GM12878 (cell line): ENCODE results near the gene DCTPP1. TPM values are rescaled to one million over a fixed set of nuclear protein-coding genes. Genes with fewer than 3 reads are reported as not detected.

Experiments
- CEBPB ChIP-seq, 2 experiments: fragments of 150-350 bp in 1 of 2; IDR thresholded peaks; 2 replicates each; pipeline ENCODE4 v1.6.1; 2012 to 2014; ENCODE audit warnings: low read depth in 2 of 2, low read length in 2 of 2, borderline replicate concordance in 1 of 2, inconsistent platforms in 1 of 2
- DPF2 ChIP-seq: fragments of 450-650 bp; IDR thresholded peaks from 2 replicates; pipeline ENCODE4 v1.6.1; 2017; ENCODE audit warnings: mild to moderate bottlenecking
- EGR1 ChIP-seq, 2 experiments: IDR thresholded peaks; 1 replicate in 1 of 2; 2 replicates in 1 of 2; pipeline ENCODE4 v1.6.1; 2011 to 2012; ENCODE audit warnings: low read depth in 2 of 2, low read length in 2 of 2, borderline replicate concordance in 1 of 2, mild to moderate bottlenecking in 1 of 2, moderate library complexity in 1 of 2
- EP300 ChIP-seq, 2 experiments: fragments of 150-350 bp in 1 of 2; IDR thresholded peaks; 2 replicates each; pipeline ENCODE4 v1.6.1; 2011 to 2012; ENCODE audit warnings: low read depth in 2 of 2, low read length in 2 of 2, borderline replicate concordance in 1 of 2, improper control_type of control experiment in 1 of 2, inconsistent platforms in 1 of 2; ENCODE audit not compliant: control insufficient read depth in 1 of 2
- HCFC1 ChIP-seq: fragments of 150-350 bp; IDR thresholded peaks from 2 replicates; pipeline ENCODE4 v1.6.1; 2014; ENCODE audit warnings: low read length
- HDAC2 ChIP-seq: fragments of 200-600 bp; sonication (generic); IDR thresholded peaks from 2 replicates; pipeline ENCODE4 v1.6.1; 2017
- IRF4 ChIP-seq: IDR thresholded peaks from 2 replicates; pipeline ENCODE4 v1.6.1; 2011; ENCODE audit warnings: low read depth, low read length
- MTA3 ChIP-seq: IDR thresholded peaks from 2 replicates; pipeline ENCODE4 v1.6.1; 2012; ENCODE audit warnings: low read length, inconsistent platforms, borderline replicate concordance
- NR2C2 ChIP-seq: IDR thresholded peaks from 2 replicates; pipeline ENCODE4 v1.6.1; 2011; ENCODE audit warnings: borderline replicate concordance, low read depth; ENCODE audit not compliant: control insufficient read depth, insufficient read length
- POLR2A ChIP-seq: IDR thresholded peaks from 2 replicates; pipeline ENCODE4 v1.6.1; 2011; ENCODE audit warnings: low read depth, mild to moderate bottlenecking, low read length
- POLR2AphosphoS5 ChIP-seq: IDR thresholded peaks from 2 replicates; pipeline ENCODE4 v1.6.1; 2011; ENCODE audit warnings: mild to moderate bottlenecking, low read length, inconsistent platforms
- RCOR1 ChIP-seq: conservative IDR thresholded peaks from 2 replicates; pipeline ENCODE4 v1.6.1; 2012; ENCODE audit warnings: low read depth, low read length, improper control_type of control experiment
- SPI1 ChIP-seq: IDR thresholded peaks from 2 replicates; pipeline ENCODE4 v1.6.1; 2011; ENCODE audit warnings: low read depth, mild to moderate bottlenecking, low read length, moderate library complexity, borderline replicate concordance; ENCODE audit not compliant: insufficient read depth
- TARDBP ChIP-seq: IDR thresholded peaks from 2 replicates; pipeline ENCODE4 v1.6.1; 2016; ENCODE audit warnings: borderline replicate concordance
- ZNF274 ChIP-seq: IDR thresholded peaks from one replicate; pipeline ENCODE4 v1.8.0; 2011; ENCODE audit not compliant: insufficient read length, insufficient read depth
- polyA plus RNA-seq, 11 experiments: library from polyadenylated mRNA; depleted of rRNA in 4 of 11; unstranded in 6 of 11; stranded (reverse) in 5 of 11; fragments of >200 nt; fragmentation: Nextera tagmentation in 4 of 11; fragmentation: Illumina TruSeq in 1 of 11; extraction: Ambion mirVana in 4 of 11; extraction: Trizol in 1 of 11; gene quantifications; 1 replicate in 1 of 11; 2 replicates in 10 of 11; pipeline versions ENCODE4 v1.2.1 to v1.2.3, GENCODE V29; 2011 to 2016; ENCODE audit warnings: inconsistent platforms in 2 of 11, missing spikeins in 2 of 11, low read depth in 1 of 11
- total RNA-seq, 4 experiments: library from RNA; depleted of rRNA in 3 of 4; stranded (reverse); fragments of >200 nt in 3 of 4; fragmentation: Illumina TruSeq in 1 of 4; extraction: Trizol in 1 of 4; gene quantifications; 2 replicates each; pipeline versions ENCODE4 v1.2.1 to v1.2.3, GENCODE V29; 2013 to 2021
- TF ChIP-seq, protein P1 (sequence below): fragments of 450-650 bp; IDR thresholded peaks from 2 replicates; pipeline ENCODE4 v1.6.1; 2017; ENCODE audit warnings: mild to moderate bottlenecking, moderate library complexity
- TF ChIP-seq, protein P2 (sequence below): IDR thresholded peaks from 2 replicates; pipeline ENCODE4 v1.6.1; 2012; ENCODE audit warnings: low read depth, low read length, improper control_type of control experiment
- TF ChIP-seq, protein P3 (sequence below): fragments of 150-350 bp; IDR thresholded peaks from 2 replicates; pipeline ENCODE4 v1.6.1; 2016; ENCODE audit warnings: low read depth, low read length
- TF ChIP-seq, protein P4 (sequence below): fragments of 450-650 bp; IDR thresholded peaks from 2 replicates; pipeline ENCODE4 v1.6.1; 2017; ENCODE audit warnings: mild to moderate bottlenecking, low read depth, inconsistent platforms; ENCODE audit not compliant: poor library complexity, severe bottlenecking

Gene DCTPP1
- total and polyA plus RNA-seq, 10 of the 15 experiments (the other 5 are each of a cell fraction or from before 2014, with no cell fraction given) = 72.1 to 266 (median 157) TPM

DNA sequence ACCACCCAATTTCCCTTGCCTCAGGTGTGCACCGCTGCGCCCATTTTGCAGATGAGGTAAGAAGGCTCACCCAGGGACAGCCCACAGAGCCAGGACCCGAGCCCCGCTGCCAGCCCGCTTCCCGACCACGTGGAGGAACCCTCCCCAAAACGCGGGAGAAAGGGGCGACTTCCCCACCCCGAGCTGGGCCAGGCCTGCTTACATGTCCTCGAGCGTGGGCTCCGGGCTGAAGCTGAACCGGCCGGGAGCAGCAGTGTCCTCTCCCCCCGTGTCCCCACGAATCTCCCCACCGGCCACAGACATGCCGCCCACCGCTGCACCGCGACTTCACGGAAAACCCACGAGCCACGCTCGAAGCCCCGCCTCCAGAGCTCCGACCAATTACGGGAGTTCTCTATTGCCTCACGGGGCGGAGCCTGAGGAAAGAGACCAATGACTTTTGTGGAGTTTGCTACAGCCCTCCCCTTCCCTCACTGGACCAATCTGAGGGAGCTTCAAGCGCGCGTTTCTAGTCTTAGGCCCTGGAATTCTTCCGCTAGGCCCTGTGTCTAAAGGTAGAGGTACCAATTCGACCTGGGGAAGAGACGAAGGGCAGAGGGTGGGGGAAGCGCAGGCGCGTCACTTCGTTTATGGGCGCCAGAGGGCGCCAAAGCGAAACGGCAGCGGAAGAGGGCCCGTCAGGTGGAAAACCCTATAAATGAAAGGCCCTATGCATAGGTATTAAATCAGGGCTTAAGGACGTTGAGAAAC is at the start of gene DCTPP1 (continued):
- TF ChIP-seq, protein P1, sequence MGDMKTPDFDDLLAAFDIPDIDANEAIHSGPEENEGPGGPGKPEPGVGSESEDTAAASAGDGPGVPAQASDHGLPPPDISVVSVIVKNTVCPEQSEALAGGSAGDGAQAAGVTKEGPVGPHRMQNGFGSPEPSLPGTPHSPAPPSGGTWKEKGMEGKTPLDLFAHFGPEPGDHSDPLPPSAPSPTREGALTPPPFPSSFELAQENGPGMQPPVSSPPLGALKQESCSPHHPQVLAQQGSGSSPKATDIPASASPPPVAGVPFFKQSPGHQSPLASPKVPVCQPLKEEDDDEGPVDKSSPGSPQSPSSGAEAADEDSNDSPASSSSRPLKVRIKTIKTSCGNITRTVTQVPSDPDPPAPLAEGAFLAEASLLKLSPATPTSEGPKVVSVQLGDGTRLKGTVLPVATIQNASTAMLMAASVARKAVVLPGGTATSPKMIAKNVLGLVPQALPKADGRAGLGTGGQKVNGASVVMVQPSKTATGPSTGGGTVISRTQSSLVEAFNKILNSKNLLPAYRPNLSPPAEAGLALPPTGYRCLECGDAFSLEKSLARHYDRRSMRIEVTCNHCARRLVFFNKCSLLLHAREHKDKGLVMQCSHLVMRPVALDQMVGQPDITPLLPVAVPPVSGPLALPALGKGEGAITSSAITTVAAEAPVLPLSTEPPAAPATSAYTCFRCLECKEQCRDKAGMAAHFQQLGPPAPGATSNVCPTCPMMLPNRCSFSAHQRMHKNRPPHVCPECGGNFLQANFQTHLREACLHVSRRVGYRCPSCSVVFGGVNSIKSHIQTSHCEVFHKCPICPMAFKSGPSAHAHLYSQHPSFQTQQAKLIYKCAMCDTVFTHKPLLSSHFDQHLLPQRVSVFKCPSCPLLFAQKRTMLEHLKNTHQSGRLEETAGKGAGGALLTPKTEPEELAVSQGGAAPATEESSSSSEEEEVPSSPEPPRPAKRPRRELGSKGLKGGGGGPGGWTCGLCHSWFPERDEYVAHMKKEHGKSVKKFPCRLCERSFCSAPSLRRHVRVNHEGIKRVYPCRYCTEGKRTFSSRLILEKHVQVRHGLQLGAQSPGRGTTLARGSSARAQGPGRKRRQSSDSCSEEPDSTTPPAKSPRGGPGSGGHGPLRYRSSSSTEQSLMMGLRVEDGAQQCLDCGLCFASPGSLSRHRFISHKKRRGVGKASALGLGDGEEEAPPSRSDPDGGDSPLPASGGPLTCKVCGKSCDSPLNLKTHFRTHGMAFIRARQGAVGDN = no peak
- TF ChIP-seq DPF2 (peak; percentile 40; the same call in 1 of the 2 replicates), EGR1 (IDR thresholded peaks at IDR 0.05; ENCODE audit: borderline replicate concordance in 1 of 2, low read depth in 2 of 2, low read length in 2 of 2) (no peak; a peak in 1 of 3 replicates), EP300 (IDR thresholded peaks at IDR 0.05; ENCODE audit: borderline replicate concordance in 1 of 2, control insufficient read depth in 1 of 2, low read depth in 2 of 2, low read length in 2 of 2) (0 out of 4 replicates have a peak, but pooled peaks of 1 of the 2 experiments have one; percentile 30), POLR2AphosphoS5 (peak; percentile 40; the same call in 1 of the 2 replicates), IRF4 (no peak), TARDBP (no peak), MTA3 (no peak), HCFC1 (peak; percentile 22; the same call in 1 of the 2 replicates), RCOR1 (no peak), HDAC2 (no peak), CEBPB (IDR thresholded peaks at IDR 0.05; ENCODE audit: borderline replicate concordance in 1 of 2, low read depth in 2 of 2, low read length in 2 of 2) (0 out of 4 replicates have a peak, but pooled peaks of 1 of the 2 experiments have one; percentile 57), ZNF274 (no peak), POLR2A (peak; percentile 84), SPI1 (no peak), NR2C2 (no peak)
- TF ChIP-seq, protein P2, sequence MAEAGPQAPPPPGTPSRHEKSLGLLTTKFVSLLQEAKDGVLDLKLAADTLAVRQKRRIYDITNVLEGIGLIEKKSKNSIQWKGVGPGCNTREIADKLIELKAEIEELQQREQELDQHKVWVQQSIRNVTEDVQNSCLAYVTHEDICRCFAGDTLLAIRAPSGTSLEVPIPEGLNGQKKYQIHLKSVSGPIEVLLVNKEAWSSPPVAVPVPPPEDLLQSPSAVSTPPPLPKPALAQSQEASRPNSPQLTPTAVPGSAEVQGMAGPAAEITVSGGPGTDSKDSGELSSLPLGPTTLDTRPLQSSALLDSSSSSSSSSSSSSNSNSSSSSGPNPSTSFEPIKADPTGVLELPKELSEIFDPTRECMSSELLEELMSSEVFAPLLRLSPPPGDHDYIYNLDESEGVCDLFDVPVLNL = no peak
- TF ChIP-seq, protein P3, sequence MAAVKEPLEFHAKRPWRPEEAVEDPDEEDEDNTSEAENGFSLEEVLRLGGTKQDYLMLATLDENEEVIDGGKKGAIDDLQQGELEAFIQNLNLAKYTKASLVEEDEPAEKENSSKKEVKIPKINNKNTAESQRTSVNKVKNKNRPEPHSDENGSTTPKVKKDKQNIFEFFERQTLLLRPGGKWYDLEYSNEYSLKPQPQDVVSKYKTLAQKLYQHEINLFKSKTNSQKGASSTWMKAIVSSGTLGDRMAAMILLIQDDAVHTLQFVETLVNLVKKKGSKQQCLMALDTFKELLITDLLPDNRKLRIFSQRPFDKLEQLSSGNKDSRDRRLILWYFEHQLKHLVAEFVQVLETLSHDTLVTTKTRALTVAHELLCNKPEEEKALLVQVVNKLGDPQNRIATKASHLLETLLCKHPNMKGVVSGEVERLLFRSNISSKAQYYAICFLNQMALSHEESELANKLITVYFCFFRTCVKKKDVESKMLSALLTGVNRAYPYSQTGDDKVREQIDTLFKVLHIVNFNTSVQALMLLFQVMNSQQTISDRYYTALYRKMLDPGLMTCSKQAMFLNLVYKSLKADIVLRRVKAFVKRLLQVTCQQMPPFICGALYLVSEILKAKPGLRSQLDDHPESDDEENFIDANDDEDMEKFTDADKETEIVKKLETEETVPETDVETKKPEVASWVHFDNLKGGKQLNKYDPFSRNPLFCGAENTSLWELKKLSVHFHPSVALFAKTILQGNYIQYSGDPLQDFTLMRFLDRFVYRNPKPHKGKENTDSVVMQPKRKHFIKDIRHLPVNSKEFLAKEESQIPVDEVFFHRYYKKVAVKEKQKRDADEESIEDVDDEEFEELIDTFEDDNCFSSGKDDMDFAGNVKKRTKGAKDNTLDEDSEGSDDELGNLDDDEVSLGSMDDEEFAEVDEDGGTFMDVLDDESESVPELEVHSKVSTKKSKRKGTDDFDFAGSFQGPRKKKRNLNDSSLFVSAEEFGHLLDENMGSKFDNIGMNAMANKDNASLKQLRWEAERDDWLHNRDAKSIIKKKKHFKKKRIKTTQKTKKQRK = no peak
- TF ChIP-seq, protein P4, sequence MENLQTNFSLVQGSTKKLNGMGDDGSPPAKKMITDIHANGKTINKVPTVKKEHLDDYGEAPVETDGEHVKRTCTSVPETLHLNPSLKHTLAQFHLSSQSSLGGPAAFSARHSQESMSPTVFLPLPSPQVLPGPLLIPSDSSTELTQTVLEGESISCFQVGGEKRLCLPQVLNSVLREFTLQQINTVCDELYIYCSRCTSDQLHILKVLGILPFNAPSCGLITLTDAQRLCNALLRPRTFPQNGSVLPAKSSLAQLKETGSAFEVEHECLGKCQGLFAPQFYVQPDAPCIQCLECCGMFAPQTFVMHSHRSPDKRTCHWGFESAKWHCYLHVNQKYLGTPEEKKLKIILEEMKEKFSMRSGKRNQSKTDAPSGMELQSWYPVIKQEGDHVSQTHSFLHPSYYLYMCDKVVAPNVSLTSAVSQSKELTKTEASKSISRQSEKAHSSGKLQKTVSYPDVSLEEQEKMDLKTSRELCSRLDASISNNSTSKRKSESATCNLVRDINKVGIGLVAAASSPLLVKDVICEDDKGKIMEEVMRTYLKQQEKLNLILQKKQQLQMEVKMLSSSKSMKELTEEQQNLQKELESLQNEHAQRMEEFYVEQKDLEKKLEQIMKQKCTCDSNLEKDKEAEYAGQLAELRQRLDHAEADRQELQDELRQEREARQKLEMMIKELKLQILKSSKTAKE = peak; percentile 62
